Activated naive CD4-positive, alpha-beta T cell treated with anti-CD3 and anti-CD28 coated beads, Interleukin-2, amount 50 U/mL, for 16 hours (primary cell): ENCODE data around the gene PTPRR.

Experiments
- DNase-seq: peaks from one replicate; pipeline ENCODE4 v3.0.0-alpha.2; 2020

PTPRR gene

GRCh38 chr12:70590051-70590450, 330.5 kb downstream of the PTPRR start:
- peak; percentile 44 for DNase-seq
